KMS-11 (cell line): ENCODE measurements around the gene FFAR4.

Experiments
- H2AFZ ChIP-seq: fragments of 200-600 bp; sonication (generic); 2 replicates; pipeline ENCODE4 v1.6.1; 2016; ENCODE audit warnings: antibody characterized with exemption, mixed run types, low read depth
- H3K27ac ChIP-seq: fragments of 200-600 bp; sonication (generic); 2 replicates; pipeline ENCODE4 v1.6.1; 2016; ENCODE audit warnings: mild to moderate bottlenecking, mixed run types
- H3K27me3 ChIP-seq: fragments of 200-600 bp; sonication (generic); 2 replicates; pipeline ENCODE4 v1.6.1; 2017; ENCODE audit warnings: mild to moderate bottlenecking, low read depth, mixed run types, moderate library complexity; ENCODE audit not compliant: insufficient read depth
- H3K36me3 ChIP-seq: fragments of 200-600 bp; sonication (generic); 2 replicates; pipeline ENCODE4 v1.6.1; 2017; ENCODE audit warnings: mild to moderate bottlenecking, mixed run types; ENCODE audit not compliant: insufficient read depth
- H3K4me1 ChIP-seq: fragments of 200-600 bp; sonication (generic); 2 replicates; pipeline ENCODE4 v1.6.1; 2016; ENCODE audit warnings: mild to moderate bottlenecking, low read depth, mixed run types; ENCODE audit not compliant: poor library complexity, severe bottlenecking
- H3K4me2 ChIP-seq: fragments of 200-600 bp; sonication (generic); 2 replicates; pipeline ENCODE4 v1.7.0; 2016; ENCODE audit warnings: mild to moderate bottlenecking, mixed run types
- H3K4me3 ChIP-seq: fragments of 200-600 bp; sonication (generic); IDR thresholded peaks from 2 replicates; pipeline ENCODE4 v1.6.1; 2017; ENCODE audit warnings: low read depth, low read length, mixed read lengths; ENCODE audit not compliant: insufficient read depth
- H3K79me2 ChIP-seq: fragments of 200-600 bp; sonication (generic); 2 replicates; pipeline ENCODE4 v1.6.1; 2016; ENCODE audit warnings: low read depth, mixed run types; ENCODE audit not compliant: insufficient read depth
- H3K9ac ChIP-seq: fragments of 200-600 bp; sonication (generic); 2 replicates; pipeline ENCODE4 v1.6.1; 2016; ENCODE audit warnings: mild to moderate bottlenecking, mixed run types
- H4K20me1 ChIP-seq: fragments of 200-600 bp; sonication (generic); 2 replicates; pipeline ENCODE4 v1.6.1; 2016; ENCODE audit warnings: mild to moderate bottlenecking, mixed run types; ENCODE audit not compliant: insufficient read depth
- TF ChIP-seq, protein P1 (sequence below): fragments of 200-600 bp; sonication (generic); conservative IDR thresholded peaks from 2 replicates; pipeline ENCODE4 v1.6.1; 2017; ENCODE audit warnings: low read depth, mild to moderate bottlenecking, antibody characterized with exemption, low read length, moderate library complexity, mixed read lengths

The FFAR4 gene

GRCh38 chr10:93554316-93554663, 12.2 kb upstream of the FFAR4 start:
- TF ChIP-seq, protein P1, sequence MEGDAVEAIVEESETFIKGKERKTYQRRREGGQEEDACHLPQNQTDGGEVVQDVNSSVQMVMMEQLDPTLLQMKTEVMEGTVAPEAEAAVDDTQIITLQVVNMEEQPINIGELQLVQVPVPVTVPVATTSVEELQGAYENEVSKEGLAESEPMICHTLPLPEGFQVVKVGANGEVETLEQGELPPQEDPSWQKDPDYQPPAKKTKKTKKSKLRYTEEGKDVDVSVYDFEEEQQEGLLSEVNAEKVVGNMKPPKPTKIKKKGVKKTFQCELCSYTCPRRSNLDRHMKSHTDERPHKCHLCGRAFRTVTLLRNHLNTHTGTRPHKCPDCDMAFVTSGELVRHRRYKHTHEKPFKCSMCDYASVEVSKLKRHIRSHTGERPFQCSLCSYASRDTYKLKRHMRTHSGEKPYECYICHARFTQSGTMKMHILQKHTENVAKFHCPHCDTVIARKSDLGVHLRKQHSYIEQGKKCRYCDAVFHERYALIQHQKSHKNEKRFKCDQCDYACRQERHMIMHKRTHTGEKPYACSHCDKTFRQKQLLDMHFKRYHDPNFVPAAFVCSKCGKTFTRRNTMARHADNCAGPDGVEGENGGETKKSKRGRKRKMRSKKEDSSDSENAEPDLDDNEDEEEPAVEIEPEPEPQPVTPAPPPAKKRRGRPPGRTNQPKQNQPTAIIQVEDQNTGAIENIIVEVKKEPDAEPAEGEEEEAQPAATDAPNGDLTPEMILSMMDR = no peak
- no peak overlapping the region for H3K9ac ChIP-seq
- H2AFZ ChIP-seq = no peak overlapping the region
- no peaks in the 10 kb centered on the region for H3K4me1 ChIP-seq
- no peaks in the 10 kb centered on the region for H4K20me1 ChIP-seq
- H3K4me3 ChIP-seq = no peak overlapping the region
- no peaks in the 10 kb centered on the region for H3K36me3 ChIP-seq
- H3K27me3 ChIP-seq = no peaks in the 10 kb centered on the region
- H3K27ac ChIP-seq = no peak overlapping the region
- no peaks in the 10 kb centered on the region for H3K79me2 ChIP-seq
- H3K4me2 ChIP-seq = no peak overlapping the region

DNA sequence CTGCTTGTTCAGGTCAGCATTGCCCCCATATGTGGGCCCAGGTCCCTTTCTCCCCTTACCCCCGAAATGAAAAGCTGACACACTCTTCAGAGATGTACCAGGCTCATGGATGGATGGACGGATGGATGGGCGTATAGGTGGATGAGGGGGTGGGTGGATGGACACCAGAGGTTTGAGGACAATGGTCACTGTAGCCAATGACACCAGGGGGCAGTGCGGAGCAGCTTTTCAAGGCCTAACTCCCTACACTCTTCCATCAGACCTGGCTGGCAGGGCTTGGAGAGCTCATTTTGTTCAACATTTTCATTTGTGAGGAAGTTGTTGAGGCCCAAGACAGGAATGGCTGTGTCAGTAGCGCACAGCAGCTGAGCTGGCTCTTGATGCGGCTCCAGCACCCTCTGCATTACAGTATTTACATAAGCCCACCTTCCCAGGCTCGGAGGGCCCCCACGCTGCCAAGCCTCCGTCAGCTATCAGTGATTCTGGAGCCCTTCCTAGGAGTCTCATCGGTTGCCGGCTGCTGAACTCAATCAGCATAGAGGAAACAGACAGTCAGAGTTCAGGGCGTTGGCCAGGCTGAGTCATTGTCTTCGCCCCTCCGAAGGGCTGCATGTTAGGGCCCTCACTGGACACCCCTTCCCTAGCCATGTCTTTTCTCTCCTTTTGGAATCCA, 11.6 kb upstream of the FFAR4 start:
- Histone ChIP-seq H3K4me3 (no peak overlapping the region), H3K36me3 (no peaks in the 10 kb centered on the region), H3K27me3 (no peaks in the 10 kb centered on the region), H3K27ac (no peak overlapping the region), H3K4me2 (no peak overlapping the region), H3K4me1 (no peaks in the 10 kb centered on the region), H4K20me1 (no peaks in the 10 kb centered on the region), H3K79me2 (no peaks in the 10 kb centered on the region), H3K9ac (no peak overlapping the region), H2AFZ (no peak overlapping the region)
- TF ChIP-seq, protein P1 = peak; percentile 70

GRCh38 chr10:93559490-93559889, 7.0 kb upstream of the FFAR4 start:
- H4K20me1 ChIP-seq = no peaks in the 10 kb centered on the region
- H3K79me2 ChIP-seq = no peaks in the 10 kb centered on the region
- H3K4me3 ChIP-seq = no peak overlapping the region
- H3K36me3 ChIP-seq = no peaks in the 10 kb centered on the region
- no peaks in the 10 kb centered on the region for H3K4me1 ChIP-seq
- H3K4me2 ChIP-seq = no peak overlapping the region
- no peaks in the 10 kb centered on the region for H3K27me3 ChIP-seq
- TF ChIP-seq, protein P1 = no peak
- H3K9ac ChIP-seq = no peak overlapping the region
- no peak overlapping the region for H3K27ac ChIP-seq
- no peak overlapping the region for H2AFZ ChIP-seq

- TF ChIP-seq, protein P1 = no peak
- H3K4me2 ChIP-seq = no peak overlapping the region
- H3K27me3 ChIP-seq = no peaks in the 10 kb centered on the region
- H3K4me3 ChIP-seq = no peak overlapping the region
- H3K27ac ChIP-seq = no peak overlapping the region
- H4K20me1 ChIP-seq = no peaks in the 10 kb centered on the region
- H3K79me2 ChIP-seq = no peaks in the 10 kb centered on the region
- no peaks in the 10 kb centered on the region for H3K36me3 ChIP-seq
- H3K4me1 ChIP-seq = no peaks in the 10 kb centered on the region
- no peak overlapping the region for H3K9ac ChIP-seq
- no peak overlapping the region; the same call in 1 of the 2 replicates for H2AFZ ChIP-seq
Observed at GRCh38 chr10:93560541-93560940, 5.9 kb upstream of the FFAR4 start.
